ENCODE data around the gene MZF1.
"Not testable (repeated sequence)": the region's sequence is repeated elsewhere in the genome, so short reads cannot be mapped to it uniquely, and the experiment has no call there.

MZF1 gene

DNA sequence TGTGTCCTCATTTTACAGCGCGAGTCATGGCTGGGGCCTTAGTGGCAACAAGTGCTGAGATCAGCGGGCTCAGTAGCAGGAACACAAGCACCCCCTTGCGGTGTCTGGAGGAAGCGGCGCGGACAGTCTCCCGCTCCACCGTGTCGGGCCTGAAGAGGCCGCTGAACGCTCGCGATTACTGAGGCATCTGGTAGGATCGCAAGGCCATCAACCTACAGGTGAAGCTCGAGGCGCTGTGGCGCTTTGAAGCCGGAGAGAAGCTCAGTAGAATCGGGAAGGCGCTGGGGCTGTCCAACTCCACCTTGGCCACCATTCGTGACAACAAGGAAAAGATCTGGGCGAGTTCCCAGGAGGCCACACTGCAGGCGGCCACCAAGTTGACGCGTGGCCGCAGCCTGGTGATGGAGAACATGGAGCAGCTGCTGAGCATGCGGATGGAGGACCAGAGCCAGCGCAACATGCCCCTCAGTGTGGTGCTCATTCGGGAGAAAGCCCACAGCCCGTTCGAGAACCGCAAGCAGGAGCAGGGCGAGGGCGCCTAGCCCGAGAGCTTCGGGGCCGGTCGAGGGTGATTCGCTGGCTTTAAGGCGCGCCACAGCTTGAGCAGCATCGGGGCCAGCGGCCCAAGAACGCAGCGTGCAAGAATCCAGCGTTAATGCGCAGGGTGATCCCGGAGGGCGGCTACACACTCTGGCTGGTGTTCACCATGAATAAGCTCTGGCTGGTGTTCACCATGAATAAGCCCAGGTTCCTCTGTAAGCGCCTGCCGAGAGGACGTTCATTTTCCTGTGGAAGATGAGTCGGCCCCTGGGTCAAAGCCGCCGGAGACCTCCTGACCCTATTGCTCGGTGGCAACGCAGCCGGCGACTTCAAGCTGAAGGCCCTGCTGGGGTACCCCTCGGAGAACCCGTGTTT is 8.3 kb upstream of the MZF1 start:
- DNase-seq (ENCODE audit: insufficient read length, low spot score) = no peak
- TF ChIP-seq, protein P1, sequence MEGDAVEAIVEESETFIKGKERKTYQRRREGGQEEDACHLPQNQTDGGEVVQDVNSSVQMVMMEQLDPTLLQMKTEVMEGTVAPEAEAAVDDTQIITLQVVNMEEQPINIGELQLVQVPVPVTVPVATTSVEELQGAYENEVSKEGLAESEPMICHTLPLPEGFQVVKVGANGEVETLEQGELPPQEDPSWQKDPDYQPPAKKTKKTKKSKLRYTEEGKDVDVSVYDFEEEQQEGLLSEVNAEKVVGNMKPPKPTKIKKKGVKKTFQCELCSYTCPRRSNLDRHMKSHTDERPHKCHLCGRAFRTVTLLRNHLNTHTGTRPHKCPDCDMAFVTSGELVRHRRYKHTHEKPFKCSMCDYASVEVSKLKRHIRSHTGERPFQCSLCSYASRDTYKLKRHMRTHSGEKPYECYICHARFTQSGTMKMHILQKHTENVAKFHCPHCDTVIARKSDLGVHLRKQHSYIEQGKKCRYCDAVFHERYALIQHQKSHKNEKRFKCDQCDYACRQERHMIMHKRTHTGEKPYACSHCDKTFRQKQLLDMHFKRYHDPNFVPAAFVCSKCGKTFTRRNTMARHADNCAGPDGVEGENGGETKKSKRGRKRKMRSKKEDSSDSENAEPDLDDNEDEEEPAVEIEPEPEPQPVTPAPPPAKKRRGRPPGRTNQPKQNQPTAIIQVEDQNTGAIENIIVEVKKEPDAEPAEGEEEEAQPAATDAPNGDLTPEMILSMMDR (IDR thresholded peaks at IDR 0.05; ENCODE audit: insufficient read depth, missing control alignments) = peak; percentile 81
- FAIRE-seq = no peak

DNA sequence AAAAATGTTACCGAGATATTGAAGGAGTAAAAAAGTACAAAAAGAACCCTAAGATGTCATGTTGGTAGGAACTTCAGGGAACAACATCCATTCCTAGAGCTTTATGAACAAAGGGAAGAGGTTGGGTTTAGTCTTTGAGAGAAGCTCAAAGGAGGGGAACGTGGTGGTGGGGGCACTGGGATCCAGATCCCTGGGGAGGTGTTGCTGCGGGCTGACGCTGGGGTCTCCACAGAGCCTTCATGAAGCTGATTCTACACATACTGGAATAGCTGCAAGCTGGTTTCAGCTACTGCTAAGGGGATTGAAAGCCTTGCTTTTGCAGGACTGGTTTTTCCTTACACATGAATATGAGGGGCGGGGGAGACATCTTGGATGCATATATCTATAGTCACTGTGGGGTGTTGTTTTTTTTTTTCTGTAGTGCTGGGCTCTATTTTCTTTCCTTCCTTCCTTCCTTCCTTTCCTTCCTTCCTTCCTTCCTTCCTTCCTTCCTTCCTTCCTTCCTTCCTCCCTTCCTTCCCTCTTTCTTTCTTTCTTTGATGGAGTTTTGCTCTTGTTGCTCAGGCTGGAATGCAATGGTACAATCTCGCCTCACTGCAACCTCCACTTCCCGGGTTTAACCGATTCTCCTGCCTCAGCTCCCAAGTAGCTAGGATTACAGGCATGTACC is 6.5 kb upstream of the MZF1 start:
- FAIRE-seq (no peak), DNase-seq (ENCODE audit: insufficient read length, low spot score) (no peak)
- TF ChIP-seq, protein P1 (IDR thresholded peaks at IDR 0.05; ENCODE audit: insufficient read depth, missing control alignments) = no peak

DNA sequence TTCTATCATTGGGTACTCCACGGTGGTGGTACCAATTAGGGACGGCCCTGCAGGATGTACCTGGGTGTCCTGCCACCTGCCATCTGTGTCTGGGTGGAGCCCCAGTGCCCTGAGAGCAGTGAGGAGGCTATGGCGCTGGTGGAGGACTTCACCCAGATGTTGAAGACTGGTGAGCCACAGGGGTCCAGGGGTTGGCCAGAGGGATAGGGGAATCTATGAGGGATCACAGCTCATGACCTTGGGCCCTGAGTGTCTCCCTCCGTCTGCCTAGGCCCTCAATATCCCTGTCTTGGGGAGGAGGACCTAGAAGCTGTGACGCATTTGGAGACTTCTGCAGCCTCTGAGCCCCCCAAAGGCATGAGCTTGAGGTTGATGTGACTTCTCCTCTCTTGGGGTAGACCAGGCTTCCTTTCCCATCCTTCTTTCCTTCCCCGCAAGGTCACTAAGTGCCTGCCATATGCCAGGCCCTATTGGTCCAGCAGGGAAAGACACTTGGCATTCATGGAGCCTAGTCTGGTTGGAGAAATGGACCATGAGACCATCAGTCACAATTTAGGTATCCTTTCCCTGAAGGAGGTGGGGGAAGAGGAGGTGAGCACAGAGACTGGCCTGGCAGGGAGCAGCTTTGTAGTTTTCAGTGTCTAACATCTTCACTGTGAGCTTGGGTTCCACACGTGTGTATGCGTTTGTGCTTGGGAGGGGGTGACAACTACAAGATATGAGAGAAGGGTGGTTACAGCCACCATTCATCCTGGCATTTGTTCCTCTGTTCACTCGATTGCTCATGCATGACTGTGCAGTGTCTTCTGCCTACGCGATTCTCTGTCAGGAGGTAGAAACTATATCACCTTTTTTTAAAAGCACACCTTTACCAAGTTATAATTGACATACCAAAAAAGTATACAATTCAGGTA is 5.1 kb upstream of the MZF1 start:
- DNase-seq (ENCODE audit: insufficient read length, low spot score) = no peak
- TF ChIP-seq, protein P1 (IDR thresholded peaks at IDR 0.05; ENCODE audit: insufficient read depth, missing control alignments) = no peak
- FAIRE-seq = no peak

DNA sequence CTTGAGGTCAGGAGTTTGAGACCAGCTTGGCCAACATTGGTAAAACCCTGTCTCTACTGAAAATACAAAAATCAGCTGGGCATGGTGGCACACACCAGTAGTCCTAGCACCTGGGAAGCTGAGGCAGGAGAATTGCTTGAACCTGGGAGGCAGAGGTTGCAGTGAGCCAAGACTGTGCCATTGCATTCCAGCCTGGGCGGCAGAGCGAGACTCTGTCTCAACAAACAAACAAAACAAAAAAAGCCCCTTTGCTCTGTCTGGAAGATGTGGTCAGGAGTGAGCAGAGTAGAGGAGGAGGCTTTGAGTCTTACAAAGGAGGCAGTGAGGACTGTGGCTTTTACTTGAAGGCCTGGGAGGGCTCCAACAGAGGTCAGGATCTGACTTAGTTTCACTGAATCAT is 4.4 kb upstream of the MZF1 start:
- not testable (repeated sequence) for FAIRE-seq; DNase-seq (ENCODE audit: insufficient read length, low spot score)

DNA sequence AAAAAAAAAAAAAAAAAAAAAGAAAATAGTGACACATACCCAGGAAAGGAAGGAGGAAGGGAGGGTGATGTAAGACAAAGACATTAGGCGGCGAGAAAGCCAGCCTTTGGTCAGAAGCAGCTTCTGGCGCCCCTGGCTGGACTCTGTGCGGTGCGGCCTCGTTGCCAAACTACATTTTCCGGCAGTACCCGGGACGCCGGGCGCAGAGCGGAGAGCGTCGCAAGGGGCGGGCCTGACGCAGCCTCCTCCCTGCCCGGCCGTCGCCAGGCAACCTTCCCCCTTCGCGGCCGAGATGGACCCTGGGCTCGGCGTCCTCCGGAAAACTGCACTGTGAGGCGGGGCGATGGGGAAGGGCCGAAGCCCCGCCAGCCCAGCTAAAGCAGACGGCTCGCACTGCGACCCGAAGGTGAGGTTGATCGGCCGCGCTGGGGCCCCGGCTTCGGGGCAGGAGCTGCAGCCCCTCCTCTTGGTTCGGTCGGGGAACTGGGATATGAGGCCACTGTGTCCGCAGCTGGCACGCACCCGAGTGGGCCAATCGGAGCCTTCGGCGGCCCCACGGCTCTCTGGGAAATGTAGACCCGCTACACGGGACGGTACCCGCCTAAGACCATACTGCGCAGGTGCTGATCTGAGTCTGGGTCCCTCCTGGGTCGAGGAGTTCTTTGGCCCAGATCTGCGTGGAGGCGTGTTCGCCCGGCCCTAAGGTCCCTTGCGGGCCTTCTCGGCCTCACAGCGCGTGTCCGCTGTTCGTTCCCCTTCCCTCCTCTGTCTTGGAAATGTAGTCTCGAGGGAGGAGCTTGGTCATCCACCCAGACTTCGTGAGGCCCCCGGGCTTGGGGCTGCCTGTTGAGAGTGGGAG is 2.3 kb upstream of the MZF1 start:
- FAIRE-seq (no peak), DNase-seq (ENCODE audit: insufficient read length, low spot score) (no peak)
- TF ChIP-seq, protein P1 (IDR thresholded peaks at IDR 0.05; ENCODE audit: insufficient read depth, missing control alignments) = no peak

DNA sequence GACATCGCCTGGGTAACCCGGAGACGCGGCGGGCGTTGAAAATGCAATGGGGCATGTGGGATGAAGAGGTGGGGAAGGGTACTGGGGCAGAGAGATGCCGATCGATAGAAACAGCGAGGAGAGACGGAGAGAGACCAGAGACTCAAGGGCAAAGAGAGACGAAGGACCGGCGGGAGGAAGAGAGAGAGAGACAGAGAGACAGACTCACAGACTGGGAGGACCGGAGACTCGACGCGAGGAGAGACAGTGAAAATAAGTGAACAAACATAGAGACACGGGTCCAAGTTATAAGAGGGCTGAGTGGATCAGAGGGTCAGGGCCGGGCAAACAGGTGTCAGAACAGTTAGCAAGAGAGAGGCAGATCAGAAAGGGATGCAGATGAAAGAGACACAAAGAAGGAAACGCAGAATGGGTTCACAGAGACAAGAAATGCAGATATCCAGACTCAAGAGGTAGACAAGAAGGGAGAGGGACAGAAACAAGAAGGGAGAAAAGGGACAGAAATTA is 576 bp upstream of the MZF1 start:
- TF ChIP-seq, protein P1 (IDR thresholded peaks at IDR 0.05; ENCODE audit: insufficient read depth, missing control alignments) = no peak
- FAIRE-seq = no peak
- DNase-seq (ENCODE audit: insufficient read length, low spot score) = no peak

Data from D721Med (cell line).